ENCODE data around the gene VENTX.

Gene VENTX

GRCh38 chr10:133202778-133203651 lies 34.6 kb upstream of the VENTX start:
- no peak for TF ChIP-seq CTCF (IDR thresholded peaks at IDR 0.05; ENCODE audit: borderline replicate concordance, insufficient read depth, low read depth, low read length)
- H3K4me3 ChIP-seq (ENCODE audit: low read depth, low read length) = no peak overlapping the region

GRCh38 chr10:133203652-133204195 lies 33.9 kb upstream of the VENTX start:
- TF ChIP-seq CTCF (IDR thresholded peaks at IDR 0.05; ENCODE audit: borderline replicate concordance, insufficient read depth, low read depth, low read length) = no peak
- H3K4me3 ChIP-seq (ENCODE audit: low read depth, low read length) = no peak overlapping the region

- no peak for TF ChIP-seq CTCF (IDR thresholded peaks at IDR 0.05; ENCODE audit: borderline replicate concordance, insufficient read depth, low read depth, low read length)
- no peak overlapping the region for H3K4me3 ChIP-seq (ENCODE audit: low read depth, low read length)
Observed at GRCh38 chr10:133204226-133205015, 33.2 kb upstream of the VENTX start.

- H3K4me3 ChIP-seq (ENCODE audit: low read depth, low read length) = no peak overlapping the region
- no peak for TF ChIP-seq CTCF (IDR thresholded peaks at IDR 0.05; ENCODE audit: borderline replicate concordance, insufficient read depth, low read depth, low read length)
Observed at GRCh38 chr10:133205146-133205545, 32.5 kb upstream of the VENTX start.

- H3K4me3 ChIP-seq (ENCODE audit: low read depth, low read length) = no peak overlapping the region
- no peak for TF ChIP-seq CTCF (IDR thresholded peaks at IDR 0.05; ENCODE audit: borderline replicate concordance, insufficient read depth, low read depth, low read length)
Observed at GRCh38 chr10:133206356-133207040, 31.2 kb upstream of the VENTX start.

GRCh38 chr10:133207041-133207600 lies 30.5 kb upstream of the VENTX start:
- TF ChIP-seq CTCF (IDR thresholded peaks at IDR 0.05; ENCODE audit: borderline replicate concordance, insufficient read depth, low read depth, low read length) = no peak
- H3K4me3 ChIP-seq (ENCODE audit: low read depth, low read length) = no peak overlapping the region

All from GM12875 (cell line).